AG04449 (cell line): ENCODE measurements around the gene HOXD1.

ENCODE experiments used
- CTCF ChIA-PET: fragments of 350-600 bp; formaldehyde crosslinking; extraction: SDS; loops from one replicate; lab custom pipeline; 2021; ENCODE audit warnings: antibody characterized with exemption; lab: Yijun Ruan, JAX
- POLR2A ChIA-PET: fragments of 400-600, 350-600 bp; formaldehyde crosslinking; extraction: SDS; loops from one replicate; lab custom pipeline; 2020; ENCODE audit warnings: antibody characterized with exemption, inconsistent platforms; lab: Yijun Ruan, JAX
- DNase-seq: peaks from one replicate; pipeline ENCODE4 v3.0.0-alpha.2; 2010; ENCODE audit warnings: low read depth, low spot score
- H3K4me3 ChIP-seq: 2 replicates; pipeline ENCODE4 v1.5.1; 2011; ENCODE audit warnings: low read depth, mild to moderate bottlenecking, control low read depth, low read length
- CTCF ChIP-seq: IDR thresholded peaks from one replicate; pipeline ENCODE4 v1.5.1; 2011; ENCODE audit warnings: mild to moderate bottlenecking, moderate library complexity, low read length, control low read depth, inconsistent platforms; ENCODE audit not compliant: insufficient read depth; ENCODE audit errors: missing control alignments

The HOXD1 gene

DNA sequence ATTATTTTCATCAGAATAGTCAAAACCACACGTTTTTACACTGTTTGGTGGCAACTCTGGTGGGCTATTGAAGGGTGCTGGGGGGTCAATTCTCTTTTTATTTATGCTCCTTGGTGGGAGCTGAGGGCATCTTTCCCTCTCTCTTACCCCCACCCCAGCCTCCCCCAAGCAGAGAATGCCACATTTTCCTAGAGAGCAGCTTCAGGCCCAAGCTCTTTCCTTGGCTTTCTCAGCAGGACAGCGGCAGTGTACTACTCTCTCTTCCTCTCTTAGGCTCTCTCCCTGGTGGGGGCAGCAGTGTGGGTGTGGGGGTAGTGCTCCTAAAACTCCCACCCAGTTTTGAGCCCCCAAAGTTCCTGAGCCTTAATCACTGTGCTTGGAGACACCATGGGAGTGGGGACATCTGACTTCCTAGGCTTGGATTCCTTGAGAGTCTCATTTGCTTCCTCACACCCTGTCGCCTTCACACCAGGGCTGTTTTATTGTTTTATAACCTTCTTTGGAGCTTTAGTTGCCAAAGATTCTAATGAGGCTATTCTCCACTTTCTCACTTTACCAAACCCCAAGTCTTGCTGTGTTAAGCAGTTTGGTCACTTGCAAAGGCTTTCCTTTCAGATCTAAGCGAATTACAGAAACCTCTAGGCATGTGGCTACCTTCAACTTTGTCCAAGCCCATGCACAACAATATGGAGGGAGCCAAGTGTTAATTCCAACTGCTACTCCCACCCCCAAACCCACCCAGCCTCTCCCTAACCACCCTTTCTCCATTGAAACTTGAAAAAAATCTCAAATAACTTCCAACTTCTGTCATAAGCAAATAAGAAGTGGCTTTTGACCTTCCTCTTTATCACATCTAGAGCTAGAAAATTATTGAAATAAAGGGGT lies 43.1 kb upstream of the HOXD1 start:
- TF ChIP-seq CTCF: no peak
- CTCF ChIA-PET: interaction anchor here (1.2 to 30.2 kb wide), 7 partner anchors 10 to 497 kb away, joined by 3 to 1421 read pairs (median 20); partner anchors contain the start of genes HOXD3 and HOXD4
- POLR2A ChIA-PET: interaction anchor here (0.6 kb wide), 1 partner anchor 12 kb away, joined by 3 read pairs; the partner anchor contains the start of gene HOXD3
- no peak overlapping the region for H3K4me3 ChIP-seq
- no peak for DNase-seq

DNA sequence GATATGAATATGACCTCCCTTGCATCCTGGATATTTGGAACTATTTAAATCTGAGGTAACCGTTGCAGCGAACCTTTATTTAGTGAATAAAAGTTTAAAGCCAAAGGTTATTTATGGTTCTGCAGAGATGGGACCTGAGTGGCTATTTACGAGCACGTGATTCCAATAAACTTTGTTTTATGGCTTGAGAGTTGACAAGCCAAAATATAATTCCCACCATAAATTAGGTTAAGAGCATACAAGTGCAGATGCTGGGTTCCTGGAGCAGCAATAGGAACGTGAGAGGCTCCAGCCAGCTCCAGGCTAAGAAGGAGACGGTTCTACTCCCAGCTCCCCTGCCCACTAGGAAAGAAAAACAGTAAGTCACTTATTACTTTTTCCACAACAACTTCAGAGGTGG lies 42.4 kb upstream of the HOXD1 start:
- H3K4me3 ChIP-seq: no peak overlapping the region
- POLR2A ChIA-PET: no interaction called here
- TF ChIP-seq CTCF: no peak
- CTCF ChIA-PET: interaction anchor here (1.2 to 30.2 kb wide), 6 partner anchors 9 to 497 kb away, joined by 3 to 1421 read pairs (median 105); partner anchors contain the start of genes HOXD3 and HOXD4
- no peak for DNase-seq

DNA sequence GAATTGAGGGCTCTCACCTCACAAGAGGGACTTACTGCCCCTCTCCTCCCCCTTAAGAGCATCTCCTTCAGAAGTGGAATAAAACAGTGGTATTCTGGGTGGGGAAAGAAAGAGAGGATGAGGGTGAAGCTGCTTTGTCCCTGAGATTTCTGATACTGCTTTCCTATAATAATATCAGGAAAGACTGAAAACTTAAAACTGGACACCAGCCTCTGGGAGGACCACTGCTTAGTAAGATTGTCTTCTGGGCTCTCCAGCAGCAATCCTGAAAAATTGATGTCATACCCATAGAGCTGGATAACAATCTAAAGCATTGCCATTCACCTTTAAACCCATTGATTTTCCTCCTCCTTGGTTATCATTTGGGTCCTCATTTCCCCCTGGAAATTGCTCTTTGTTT lies 41.8 kb upstream of the HOXD1 start:
- POLR2A ChIA-PET: no interaction called here
- no peak overlapping the region for H3K4me3 ChIP-seq
- CTCF ChIA-PET: interaction anchor here (2.7 to 30.2 kb wide), 4 partner anchors 9 to 496 kb away, joined by 20 to 1421 read pairs (median 252); partner anchors contain the start of genes HOXD3 and HOXD4
- no peak for TF ChIP-seq CTCF
- no peak for DNase-seq

- no peak for DNase-seq
- CTCF ChIA-PET: interaction anchor here (1.2 to 30.2 kb wide), 4 partner anchors 6 to 495 kb away, joined by 3 to 1421 read pairs (median 252); no protein-coding TSS in a partner anchor
- TF ChIP-seq CTCF: no peak
- POLR2A ChIA-PET: no interaction called here
- H3K4me3 ChIP-seq: no peak overlapping the region
Observed at GRCh38 chr2:176147210-176147799, 41.2 kb upstream of the HOXD1 start.

DNA sequence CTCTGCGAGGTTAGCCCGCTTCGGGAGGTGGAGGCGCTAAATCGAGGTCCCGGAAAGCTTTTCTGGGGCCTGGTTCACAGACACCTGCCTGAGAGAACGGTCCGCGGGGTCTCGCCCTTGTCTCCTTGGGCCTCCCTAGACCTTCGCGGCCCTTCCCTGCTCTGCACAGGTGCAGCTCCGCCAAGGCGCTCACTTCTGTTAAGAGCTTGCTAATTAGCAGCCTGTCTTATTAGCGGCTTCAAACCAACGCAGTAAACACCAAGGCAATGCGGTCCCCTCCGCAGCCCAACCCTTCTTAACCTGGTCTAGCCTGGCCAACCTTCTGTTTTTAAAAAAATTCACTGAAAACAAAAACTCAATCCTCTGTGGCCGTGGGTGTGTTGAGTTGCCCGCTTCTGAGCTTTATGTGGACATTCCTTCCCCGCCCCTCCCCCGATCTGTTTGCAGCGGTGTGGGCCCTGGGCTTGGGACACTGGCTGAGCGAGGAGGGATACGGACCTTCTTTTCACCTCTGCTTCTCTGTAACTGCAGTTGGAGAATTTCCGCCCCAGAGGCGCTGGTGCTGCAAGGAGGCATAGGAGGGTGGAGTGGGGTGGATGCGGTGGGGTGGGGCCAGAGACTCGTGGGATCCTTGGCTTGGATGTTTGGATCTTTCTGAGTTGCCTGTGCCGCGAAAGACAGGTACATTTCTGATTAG lies 40.5 kb upstream of the HOXD1 start:
- TF ChIP-seq CTCF: no peak
- no peak for DNase-seq
- POLR2A ChIA-PET: no interaction called here
- CTCF ChIA-PET: interaction anchor here (1.2 to 30.2 kb wide), 3 partner anchors 7 to 495 kb away, joined by 3 to 1421 read pairs (median 190); no protein-coding TSS in a partner anchor
- no peak overlapping the region for H3K4me3 ChIP-seq
